Mucosa of descending colon (tissue), 3 donors: ENCODE data around the gene TOB1. TPM values are rescaled to one million over a fixed set of nuclear protein-coding genes. Genes with fewer than 3 reads are reported as not detected.

Experiments
- ATAC-seq: fragments of 200-7000 bp; cut with Tn5 transposase; one replicate; pipeline ENCODE4 v1.9.1; 2020; ENCODE audit warnings: mild to moderate bottlenecking, moderate library complexity
- DNase-seq, 3 donors: peaks; one replicate each; pipeline ENCODE4 v3.0.0-alpha.2; 2020
- H3K36me3 ChIP-seq: fragments of 200-600 bp; one replicate; pipeline ENCODE4 v1.8.0; 2021; ENCODE audit warnings: low read depth, mild to moderate bottlenecking
- H3K4me1 ChIP-seq: fragments of 200-600 bp; one replicate; pipeline ENCODE4 v1.8.0; 2021; ENCODE audit warnings: low read depth, mild to moderate bottlenecking
- H3K4me3 ChIP-seq: fragments of 200-600 bp; one replicate; pipeline ENCODE4 v1.8.0; 2021; ENCODE audit warnings: mild to moderate bottlenecking
- H3K9me3 ChIP-seq: fragments of 200-600 bp; one replicate; pipeline ENCODE4 v1.8.0; 2021; ENCODE audit warnings: mild to moderate bottlenecking
- intact Hi-C, 2 donors: fragments of 100-400 bp; cut with DNase I in 1 of 2; cut with micrococcal nuclease in 1 of 2; formaldehyde crosslinking; loops; one replicate each; pipeline versions ENCODE4 v1.11.0 to v1.11.1; 2022; cut with DNase I, micrococcal nuclease
- total RNA-seq, 3 donors: library from RNA; stranded (reverse); fragmentation: NEBNext Ultra II Directional in 2 of 3; extraction: Animal tissue kit (Norgen Biotek cat#: 25700) in 2 of 3; gene quantifications; one replicate each; pipeline versions ENCODE4 v1.2.1 to v1.2.4, GENCODE V29; 2021 to 2023
- TF ChIP-seq, protein P1 (sequence below): fragments of 200-600 bp; IDR thresholded peaks from one replicate; pipeline ENCODE4 v1.8.0; 2022; ENCODE audit warnings: antibody characterized with exemption, mild to moderate bottlenecking
- donor health status: DM: no; HTN: no; CAD: no; lungs with moderate emphysema.
- donor health status: DM: no; HTN: no; CAD: no.
- donor health status: DM: no; HTN: yes; CAD: no.

Gene TOB1
- total RNA-seq, 3 donors from 2014 or later, result 120 to 156 (median 128) TPM

DNA sequence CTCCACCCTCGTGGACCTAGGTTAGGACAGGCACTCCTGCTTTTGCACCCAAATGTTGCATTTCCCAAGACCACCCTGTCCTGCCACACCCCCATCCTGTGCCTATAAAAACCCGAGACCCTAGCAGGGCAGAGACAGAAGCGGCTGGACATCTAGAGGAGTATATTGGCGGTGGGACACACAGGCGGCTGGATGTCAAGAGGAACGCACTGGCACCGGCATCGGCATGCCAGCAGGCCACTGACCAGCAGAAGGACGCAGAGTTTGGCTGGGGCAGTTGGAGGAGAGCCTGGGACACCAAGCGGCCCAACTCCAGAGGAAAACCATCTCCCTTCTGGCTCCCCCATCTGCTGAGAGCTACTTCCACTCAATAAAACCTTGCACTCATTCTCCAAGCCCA is 45.5 kb downstream of the TOB1 start:
- TF ChIP-seq, protein P1, sequence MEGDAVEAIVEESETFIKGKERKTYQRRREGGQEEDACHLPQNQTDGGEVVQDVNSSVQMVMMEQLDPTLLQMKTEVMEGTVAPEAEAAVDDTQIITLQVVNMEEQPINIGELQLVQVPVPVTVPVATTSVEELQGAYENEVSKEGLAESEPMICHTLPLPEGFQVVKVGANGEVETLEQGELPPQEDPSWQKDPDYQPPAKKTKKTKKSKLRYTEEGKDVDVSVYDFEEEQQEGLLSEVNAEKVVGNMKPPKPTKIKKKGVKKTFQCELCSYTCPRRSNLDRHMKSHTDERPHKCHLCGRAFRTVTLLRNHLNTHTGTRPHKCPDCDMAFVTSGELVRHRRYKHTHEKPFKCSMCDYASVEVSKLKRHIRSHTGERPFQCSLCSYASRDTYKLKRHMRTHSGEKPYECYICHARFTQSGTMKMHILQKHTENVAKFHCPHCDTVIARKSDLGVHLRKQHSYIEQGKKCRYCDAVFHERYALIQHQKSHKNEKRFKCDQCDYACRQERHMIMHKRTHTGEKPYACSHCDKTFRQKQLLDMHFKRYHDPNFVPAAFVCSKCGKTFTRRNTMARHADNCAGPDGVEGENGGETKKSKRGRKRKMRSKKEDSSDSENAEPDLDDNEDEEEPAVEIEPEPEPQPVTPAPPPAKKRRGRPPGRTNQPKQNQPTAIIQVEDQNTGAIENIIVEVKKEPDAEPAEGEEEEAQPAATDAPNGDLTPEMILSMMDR, result no peak
- intact Hi-C loops, result no loop called here
- no peaks in the 10 kb centered on the region for H3K36me3 ChIP-seq
- no peak for DNase-seq
- no peak overlapping the region for H3K4me3 ChIP-seq
- no peaks in the 10 kb centered on the region for H3K4me1 ChIP-seq
- H3K9me3 ChIP-seq, result no peaks in the 10 kb centered on the region
- no peak for ATAC-seq

DNA sequence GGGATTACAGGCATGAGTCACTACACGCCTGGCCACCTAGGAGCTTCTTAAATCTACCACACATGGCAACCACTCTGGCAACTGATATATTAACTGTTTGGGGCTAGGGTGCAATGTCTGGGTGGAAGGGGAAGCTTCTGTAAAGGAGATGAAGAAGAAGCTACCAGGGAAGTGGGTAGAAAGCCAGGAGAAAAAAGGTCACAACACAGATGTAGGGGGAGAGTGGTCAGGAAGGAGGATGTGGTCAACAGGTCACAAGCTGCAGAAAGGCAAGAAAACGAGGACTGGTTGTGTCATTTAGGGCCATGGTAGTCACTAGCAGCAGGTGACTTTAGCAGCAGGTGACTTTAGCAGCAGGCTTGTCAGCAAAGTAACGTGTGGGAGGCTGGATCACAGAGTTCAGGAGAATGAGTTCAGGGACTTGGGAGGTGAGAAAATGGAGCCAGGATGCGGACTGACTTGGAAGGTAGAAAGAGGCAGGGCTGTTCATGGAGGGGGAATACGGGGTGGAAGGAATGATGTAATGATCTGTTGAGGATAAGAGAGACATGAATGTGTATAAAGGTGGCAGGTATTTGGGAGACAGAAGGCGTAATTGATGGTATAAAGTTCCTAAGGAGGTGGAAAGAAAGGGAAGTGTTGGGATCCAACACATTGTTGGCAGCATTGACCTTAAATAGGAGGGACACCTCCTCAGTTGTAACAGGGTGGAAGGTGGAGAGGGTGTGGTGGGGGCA is 47.1 kb downstream of the TOB1 start:
- no peak for DNase-seq
- intact Hi-C loops, result no loop called here
- Histone ChIP-seq H3K36me3 (no peaks in the 10 kb centered on the region), H3K4me1 (no peaks in the 10 kb centered on the region), H3K9me3 (no peaks in the 10 kb centered on the region), H3K4me3 (no peak overlapping the region)
- ATAC-seq, result no peak
- TF ChIP-seq, protein P1, result no peak

DNA sequence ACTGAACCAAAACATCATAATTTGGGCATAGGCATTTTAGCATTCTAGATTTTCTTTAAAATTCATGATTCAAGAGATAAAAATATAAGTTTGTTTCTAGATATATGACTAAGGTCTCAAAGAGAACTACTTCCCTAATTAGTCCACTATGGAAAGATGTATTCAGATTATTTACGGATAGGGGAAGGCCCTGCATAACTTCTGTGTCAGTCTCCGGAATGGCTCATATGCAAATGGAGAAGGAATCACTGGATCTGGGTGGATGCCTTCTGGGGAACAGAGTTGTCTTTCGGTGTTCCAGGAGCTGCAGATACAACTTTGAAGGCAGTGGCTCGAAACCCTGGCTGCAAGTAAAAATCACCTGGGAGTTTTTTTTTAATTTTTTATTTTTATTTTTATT is 47.9 kb downstream of the TOB1 start:
- no peaks in the 10 kb centered on the region for H3K9me3 ChIP-seq
- ATAC-seq, result no peak
- H3K36me3 ChIP-seq, result no peaks in the 10 kb centered on the region
- intact Hi-C loops, result no loop called here
- no peak for DNase-seq
- H3K4me1 ChIP-seq, result no peaks in the 10 kb centered on the region
- H3K4me3 ChIP-seq, result no peak overlapping the region
- TF ChIP-seq, protein P1, result no peak

DNA sequence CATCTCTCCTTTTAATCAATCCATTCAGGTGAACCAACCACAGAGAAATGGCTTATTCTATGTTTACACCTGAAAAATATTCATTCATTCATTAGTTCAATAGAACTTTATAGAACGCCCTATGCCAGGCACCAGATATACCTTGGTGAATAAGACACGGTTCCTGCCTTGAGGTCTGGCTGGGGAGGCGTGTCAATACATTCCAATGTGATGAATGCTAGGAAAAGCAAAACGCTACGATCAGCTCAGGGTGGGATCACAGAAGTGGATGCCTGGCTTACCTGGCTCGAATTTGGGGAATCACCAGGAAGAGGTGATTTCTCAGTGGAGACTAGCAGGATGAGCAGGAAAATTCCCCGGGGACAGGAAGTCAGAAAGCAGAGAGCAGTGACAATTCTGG is 48.3 kb downstream of the TOB1 start:
- intact Hi-C loops, result no loop called here
- ATAC-seq, result no peak
- H3K9me3 ChIP-seq, result no peaks in the 10 kb centered on the region
- TF ChIP-seq, protein P1, result no peak
- no peaks in the 10 kb centered on the region for H3K4me1 ChIP-seq
- no peaks in the 10 kb centered on the region for H3K36me3 ChIP-seq
- DNase-seq, result no peak
- no peak overlapping the region for H3K4me3 ChIP-seq

DNA sequence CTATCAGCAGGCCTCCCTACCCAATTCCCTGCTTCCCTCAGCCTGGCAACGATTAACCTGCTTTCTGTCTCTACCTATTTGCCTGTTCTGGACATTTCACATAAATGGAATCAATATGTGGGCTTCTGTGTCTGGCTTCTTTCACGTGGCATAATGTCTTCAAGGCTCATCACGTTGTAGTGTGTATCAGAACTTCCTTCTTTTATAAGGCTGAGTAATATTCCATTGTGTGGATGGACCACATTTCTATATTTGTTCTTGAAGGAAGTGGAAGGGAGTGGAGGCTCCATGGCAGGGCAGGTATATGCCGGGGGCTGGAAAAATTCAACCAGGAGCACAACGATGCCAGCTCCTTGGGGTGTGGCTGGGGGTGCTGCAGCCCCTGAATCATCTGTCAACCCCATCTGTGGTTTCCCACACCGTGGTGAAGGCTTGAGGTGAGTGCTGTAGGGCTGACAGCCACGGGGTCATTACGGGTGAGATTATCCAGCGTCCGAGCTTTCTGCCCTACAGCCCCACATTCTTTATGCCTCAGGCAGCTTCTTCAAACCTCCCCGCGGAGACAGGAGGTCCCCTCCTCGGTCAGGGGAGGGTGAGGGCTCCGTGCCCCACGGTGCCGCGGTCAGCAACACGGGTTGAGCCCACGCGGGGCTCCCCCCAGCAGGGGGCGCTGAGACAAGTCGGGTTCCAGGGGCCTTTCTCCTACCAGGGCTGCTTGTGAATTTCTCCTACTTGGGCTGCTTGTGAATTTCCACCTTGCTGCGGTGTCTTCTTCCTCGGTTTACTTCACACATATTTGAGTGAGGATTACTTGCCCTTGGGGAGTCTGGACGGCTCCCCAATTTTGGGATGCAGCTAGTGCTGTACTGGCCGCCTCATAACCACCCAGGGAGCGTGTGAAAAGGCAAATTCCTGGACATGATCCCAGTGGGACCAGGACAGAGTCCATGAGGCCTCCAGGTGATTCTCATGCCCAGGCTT is 49.1 kb downstream of the TOB1 start:
- Histone ChIP-seq H3K36me3 (no peaks in the 10 kb centered on the region), H3K9me3 (no peaks in the 10 kb centered on the region), H3K4me1 (no peaks in the 10 kb centered on the region), H3K4me3 (no peak overlapping the region)
- TF ChIP-seq, protein P1, result peak; percentile 74
- ATAC-seq, result peak; percentile 77
- peak in 2 of 3 donors; percentile 71 to 72 for DNase-seq
- intact Hi-C loops, result no loop called here
